ENCODE data around the gene LRRC15.

- TF ChIP-seq CTCF (IDR thresholded peaks at IDR 0.05), result peak in 1 of 4 experiments; percentile 10
- no peak for TF ChIP-seq POLR2A (IDR thresholded peaks at IDR 0.05)
Measured at GRCh38 chr3:194333981-194334320, 35.6 kb downstream of the LRRC15 start.
